Left lung (tissue), 10 donors: ENCODE measurements around the gene FBXL15. TPM values are rescaled to one million over a fixed set of nuclear protein-coding genes. Genes with fewer than 3 reads are reported as not detected.
A peak's percentile ranks its signal among the peaks of the same experiment; 100 is the strongest.

Experiments used
- ATAC-seq: fragments of 200-7000 bp; cut with Tn5 transposase; one replicate; pipeline ENCODE4 v1.9.1; 2020; ENCODE audit warnings: moderate library complexity
- DNase-seq, 4 donors: peaks; one replicate each; pipeline ENCODE4 v3.0.0-alpha.2; 2013 to 2020
- H3K27ac ChIP-seq, 2 donors: fragments of 200-600 bp; sonication (generic) in 1 of 2; one replicate each; pipeline versions ENCODE4 v1.5.0 to v1.8.0; 2020 to 2021
- H3K27me3 ChIP-seq, 2 donors: fragments of 200-600 bp; sonication (generic) in 1 of 2; one replicate each; pipeline versions ENCODE4 v1.5.0 to v1.8.0; 2020 to 2021
- H3K36me3 ChIP-seq, 2 donors: fragments of 200-600 bp; sonication (generic) in 1 of 2; one replicate each; pipeline versions ENCODE4 v1.5.0 to v1.8.0; 2020 to 2021
- H3K4me1 ChIP-seq, 2 donors: fragments of 200-600 bp; one replicate each; pipeline ENCODE4 v1.8.0; 2021
- H3K4me3 ChIP-seq, 2 donors: fragments of 200-600 bp; sonication (generic) in 1 of 2; one replicate each; pipeline versions ENCODE4 v1.5.0 to v1.8.0; 2020 to 2021; ENCODE audit warnings: mild to moderate bottlenecking in 1 of 2
- H3K9me3 ChIP-seq, 2 donors: fragments of 200-600 bp; sonication (generic) in 1 of 2; one replicate each; pipeline versions ENCODE4 v1.5.0 to v1.8.0; 2020 to 2021
- intact Hi-C, 2 donors: fragments of 100-400 bp; cut with DNase I; formaldehyde crosslinking; loops; one replicate each; pipeline versions ENCODE4 v1.11.2 to v1.14.2; 2022
- polyA plus RNA-seq, 6 donors: library from polyadenylated mRNA; unstranded; fragments of 120-200 nt; gene quantifications; one replicate each; pipeline ENCODE4 v1.2.1, GENCODE V29; 2013; ENCODE audit not compliant: insufficient read length in 6 of 6
- total RNA-seq, 2 donors: library from RNA; stranded (reverse); fragmentation: NEBNext Ultra II Directional; extraction: Animal tissue kit (Norgen Biotek cat#: 25700); gene quantifications; one replicate each; pipeline ENCODE4 v1.2.1, GENCODE V29; 2021
- TF ChIP-seq, protein P1 (sequence below), 2 donors: fragments of 200-600 bp; sonication (generic) in 1 of 2; IDR thresholded peaks; one replicate each; pipeline versions ENCODE4 v1.5.0 to v1.8.0; 2021; ENCODE audit warnings: antibody characterized with exemption in 2 of 2
- donor health status: DM: no; HTN: yes; CAD: no.
- donor health status: DM: no; HTN: no; CAD: no.

The FBXL15 gene
- total and polyA plus RNA-seq, 8 donors = 5.7 to 18.7 (median 7.4) TPM

GRCh38 chr10:102419269-102420180 is 1.1 kb upstream of the FBXL15 start:
- H3K27ac ChIP-seq = no peak overlapping the region
- H3K4me3 ChIP-seq = peak overlapping the region; percentile 72 to 98
- ATAC-seq = peak; percentile 6
- intact Hi-C loops = no loop called here
- peaks cover 0 to 53% of the 10 kb centered on the region in 2 donors for H3K27me3 ChIP-seq
- H3K9me3 ChIP-seq = no peaks in the 10 kb centered on the region
- H3K4me1 ChIP-seq = peaks cover 17 to 39% of the 10 kb centered on the region in 2 donors
- peaks cover 0 to 16% of the 10 kb centered on the region in 2 donors for H3K36me3 ChIP-seq
- peak in 2 of 4 donors; percentile 67 to 89 for DNase-seq
- TF ChIP-seq, protein P1, sequence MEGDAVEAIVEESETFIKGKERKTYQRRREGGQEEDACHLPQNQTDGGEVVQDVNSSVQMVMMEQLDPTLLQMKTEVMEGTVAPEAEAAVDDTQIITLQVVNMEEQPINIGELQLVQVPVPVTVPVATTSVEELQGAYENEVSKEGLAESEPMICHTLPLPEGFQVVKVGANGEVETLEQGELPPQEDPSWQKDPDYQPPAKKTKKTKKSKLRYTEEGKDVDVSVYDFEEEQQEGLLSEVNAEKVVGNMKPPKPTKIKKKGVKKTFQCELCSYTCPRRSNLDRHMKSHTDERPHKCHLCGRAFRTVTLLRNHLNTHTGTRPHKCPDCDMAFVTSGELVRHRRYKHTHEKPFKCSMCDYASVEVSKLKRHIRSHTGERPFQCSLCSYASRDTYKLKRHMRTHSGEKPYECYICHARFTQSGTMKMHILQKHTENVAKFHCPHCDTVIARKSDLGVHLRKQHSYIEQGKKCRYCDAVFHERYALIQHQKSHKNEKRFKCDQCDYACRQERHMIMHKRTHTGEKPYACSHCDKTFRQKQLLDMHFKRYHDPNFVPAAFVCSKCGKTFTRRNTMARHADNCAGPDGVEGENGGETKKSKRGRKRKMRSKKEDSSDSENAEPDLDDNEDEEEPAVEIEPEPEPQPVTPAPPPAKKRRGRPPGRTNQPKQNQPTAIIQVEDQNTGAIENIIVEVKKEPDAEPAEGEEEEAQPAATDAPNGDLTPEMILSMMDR (IDR thresholded peaks at IDR 0.05) = no peak

GRCh38 chr10:102420181-102420713 is 389 bp upstream of the FBXL15 start:
- H3K27ac ChIP-seq = peak overlapping the region; percentile 90 to 91
- TF ChIP-seq, protein P1 (IDR thresholded peaks at IDR 0.05) = no peak
- H3K9me3 ChIP-seq = no peaks in the 10 kb centered on the region
- peaks cover 0 to 21% of the 10 kb centered on the region in 2 donors for H3K36me3 ChIP-seq
- H3K4me3 ChIP-seq = peak overlapping the region; percentile 72 to 98
- intact Hi-C loops = no loop called here
- peaks cover 0 to 45% of the 10 kb centered on the region in 2 donors for H3K27me3 ChIP-seq
- peak in 1 of 4 donors; percentile 65 for DNase-seq
- peaks cover 17 to 39% of the 10 kb centered on the region in 2 donors for H3K4me1 ChIP-seq
- ATAC-seq = no peak

DNA sequence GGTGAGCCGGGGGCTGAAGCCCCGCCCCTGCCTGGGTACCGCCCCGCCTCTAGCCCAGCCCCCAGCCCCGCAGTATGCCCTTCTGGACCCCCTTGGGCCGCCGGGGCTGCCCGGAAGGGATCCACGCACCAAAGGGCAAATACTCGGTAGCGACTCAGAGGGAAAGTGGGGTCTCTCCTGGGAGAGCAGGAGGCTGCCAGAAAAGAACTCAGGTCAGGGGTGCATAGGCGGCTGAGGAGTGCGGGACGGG is 796 bp downstream of the FBXL15 start:
- Histone ChIP-seq H3K27me3 (peaks cover 0 to 34% of the 10 kb centered on the region in 2 donors), H3K4me1 (peaks cover 17 to 39% of the 10 kb centered on the region in 2 donors), H3K27ac (peak overlapping the region; percentile 90 to 91), H3K36me3 (peaks cover 0 to 21% of the 10 kb centered on the region in 2 donors), H3K9me3 (no peaks in the 10 kb centered on the region), H3K4me3 (peak overlapping the region; percentile 72 to 98)
- TF ChIP-seq, protein P1 (IDR thresholded peaks at IDR 0.05) = no peak
- intact Hi-C loops = no loop called here
- ATAC-seq (peak; percentile 75), DNase-seq (no peak)

GRCh38 chr10:102421757-102422512 is 1.3 kb downstream of the FBXL15 start:
- Histone ChIP-seq H3K9me3 (no peaks in the 10 kb centered on the region), H3K36me3 (peaks cover 0 to 21% of the 10 kb centered on the region in 2 donors), H3K27ac (peak overlapping the region; percentile 90 to 91), H3K4me3 (peak overlapping the region; percentile 72 to 98), H3K4me1 (peaks cover 17 to 39% of the 10 kb centered on the region in 2 donors), H3K27me3 (peaks cover 0 to 28% of the 10 kb centered on the region in 2 donors)
- intact Hi-C loops = no loop called here
- DNase-seq (peak in 2 of 4 donors; percentile 73 to 88), ATAC-seq (peak; percentile 62)
- TF ChIP-seq, protein P1 (IDR thresholded peaks at IDR 0.05) = no peak
